K562 (cell line): Measurements from ENCODE around the gene AARS1. TPM values are rescaled to one million over a fixed set of nuclear protein-coding genes. Genes with fewer than 3 reads are reported as not detected.
A peak's percentile ranks its signal among the peaks of the same experiment; 100 is the strongest.
"Not testable (repeated sequence)": the region's sequence is repeated elsewhere in the genome, so short reads cannot be mapped to it uniquely, and the experiment has no call there.

Source experiments
- ATAC-seq: fragments of 200-7000 bp; cut with Tn5 transposase; 3 replicates; pipeline ENCODE4 v1.9.1; 2020; ENCODE audit warnings: moderate library complexity
- BruUV-seq: library from RNA; stranded (reverse); fragments of 400-500 nt; replicated peaks from 2 replicates; lab custom pipeline; 2021; lab: Mats Ljungman, UMichigan
- CTCF ChIA-PET: fragments of 300-600 bp; formaldehyde crosslinking; extraction: SDS; loops from one replicate; lab custom pipeline; 2021; ENCODE audit warnings: low intra/inter-chr PET ratio; lab: Yijun Ruan, JAX
- POLR2A ChIA-PET: fragments of 300-600, 350-650 bp; sonication (Branson Sonifier 250); formaldehyde crosslinking; extraction: SDS; loops from one replicate; lab custom pipeline; 2021; ENCODE audit warnings: antibody characterized with exemption, inconsistent platforms; lab: Yijun Ruan, JAX
- DNase-seq, 4 experiments: peaks; one replicate each; pipeline versions ENCODE4 v3.0.0 to v3.0.0-alpha.2; 2011 to 2018; ENCODE audit warnings: low spot score in 3 of 4, mixed read lengths in 3 of 4; ENCODE audit errors: extremely low read depth in 1 of 4
- FAIRE-seq: peaks from 2 replicates; lab custom pipeline; 2011; peaks lifted over from hg19 to GRCh38; lab: Jason Lieb, UNC
- H2AFZ ChIP-seq: 2 replicates; pipeline ENCODE4 v1.6.0; 2011; ENCODE audit warnings: low read depth, low read length, control low read depth, inconsistent platforms
- H3K27ac ChIP-seq: fragments of 200-600 bp; 3 replicates; pipeline ENCODE4 v1.8.0; 2011; ENCODE audit warnings: low read depth, mild to moderate bottlenecking, control low read depth, inconsistent platforms, low read length, moderate library complexity, mixed read lengths; ENCODE audit errors: extremely low read depth
- H3K27me3 ChIP-seq, 2 experiments: fragments of 300-600 bp in 1 of 2; 2 replicates in 1 of 2; 3 replicates in 1 of 2; pipeline versions ENCODE4 v1.6.0 to v1.8.0; 2011; ENCODE audit warnings: inconsistent platforms in 2 of 2, low read length in 2 of 2, mild to moderate bottlenecking in 1 of 2, mixed read lengths in 1 of 2, moderate library complexity in 1 of 2; ENCODE audit not compliant: control insufficient read depth in 2 of 2, insufficient read depth in 2 of 2
- H3K36me3 ChIP-seq: fragments of 300-600 bp; 3 replicates; pipeline ENCODE4 v1.8.0; 2011; ENCODE audit warnings: mild to moderate bottlenecking, low read length, inconsistent platforms; ENCODE audit not compliant: control insufficient read depth, insufficient read depth
- H3K4me1 ChIP-seq, 2 experiments: fragments of 200-600 bp in 1 of 2; replicated peaks in 1 of 2; 2 replicates in 1 of 2; 3 replicates in 1 of 2; pipeline versions ENCODE4 v1.5.1 to v1.8.0; 2011; ENCODE audit warnings: inconsistent platforms in 2 of 2, low read length in 2 of 2, mild to moderate bottlenecking in 1 of 2, mixed read lengths in 1 of 2, moderate library complexity in 1 of 2; ENCODE audit not compliant: control insufficient read depth in 2 of 2, insufficient read depth in 2 of 2
- H3K4me2 ChIP-seq: 2 replicates; pipeline ENCODE4 v1.6.1; 2011; ENCODE audit warnings: low read length, control low read depth, inconsistent platforms, mixed read lengths; ENCODE audit not compliant: insufficient read depth
- H3K4me3 ChIP-seq: fragments of 200-600 bp; sonication (generic), shearing (Covaris generic); 2 replicates; pipeline ENCODE4 v1.5.1; 2016; ENCODE audit warnings: control low read depth, inconsistent platforms
- H3K79me2 ChIP-seq: fragments of 200-600 bp; 3 replicates; pipeline ENCODE4 v1.8.0; 2011; ENCODE audit warnings: low read length, inconsistent platforms; ENCODE audit not compliant: control insufficient read depth, insufficient read depth
- H3K9ac ChIP-seq, 2 experiments: 2 replicates each; pipeline versions ENCODE4 v1.6.0 to v1.6.1; 2011; ENCODE audit warnings: low read depth in 2 of 2, low read length in 2 of 2, control low read depth in 1 of 2, inconsistent platforms in 1 of 2, mild to moderate bottlenecking in 1 of 2, mixed read lengths in 1 of 2; ENCODE audit not compliant: insufficient read depth in 1 of 2
- H3K9me1 ChIP-seq: one replicate; pipeline ENCODE4 v1.6.0; 2011; ENCODE audit warnings: inconsistent platforms, mild to moderate bottlenecking, low read length, moderate library complexity; ENCODE audit not compliant: control insufficient read depth, insufficient read depth
- H3K9me3 ChIP-seq: replicated peaks from 2 replicates; pipeline ENCODE4 v1.5.1; 2011; ENCODE audit warnings: low read depth, low read length, inconsistent platforms; ENCODE audit not compliant: control insufficient read depth, insufficient read depth
- H4K20me1 ChIP-seq: replicated peaks from 2 replicates; pipeline ENCODE4 v1.6.1; 2011; ENCODE audit warnings: low read length, inconsistent platforms, mixed read lengths; ENCODE audit not compliant: control insufficient read depth, insufficient read depth
- NFIC ChIP-seq: fragments of 450-650 bp; IDR thresholded peaks from 2 replicates; pipeline ENCODE4 v1.6.1; 2017; ENCODE audit warnings: mild to moderate bottlenecking, inconsistent platforms
- WGBS: fragments of 100-300 bp; shearing (Covaris generic); methylation state at CpG from one replicate; pipeline ENCODE4 v1.1.6; 2016; ENCODE audit warnings: low coverage, mixed read lengths; ENCODE audit not compliant: insufficient coverage; ENCODE audit errors: missing lambda C conversion rate; 5-methylcytosine and 5-hydroxymethylcytosine counted together
- in situ Hi-C: fragments of 300-500 bp; cut with MboI; formaldehyde crosslinking; loops from 4 replicates; pipeline ENCODE4 v1.15.0; 2018; ENCODE audit warnings: inconsistent platforms, mixed read lengths
- intact Hi-C: fragments of 100-400 bp; cut with micrococcal nuclease; formaldehyde crosslinking; loops from 2 replicates; pipeline ENCODE4 v1.14.2; 2022
- polyA plus RNA-seq, 8 experiments: library from polyadenylated mRNA; depleted of rRNA in 4 of 8; stranded (reverse) in 5 of 8; unstranded in 3 of 8; fragments of >200 nt; fragmentation: Nextera tagmentation in 2 of 8; fragmentation: Illumina TruSeq in 1 of 8; extraction: Ambion mirVana in 2 of 8; extraction: Trizol in 1 of 8; gene quantifications; 2 replicates each; pipeline versions ENCODE4 v1.2.1 to v1.2.3, GENCODE V29; 2011 to 2014; ENCODE audit warnings: inconsistent platforms in 1 of 8, missing spikeins in 1 of 8
- total RNA-seq, 7 experiments: library from RNA; depleted of rRNA in 6 of 7; stranded (reverse); fragments of >200 nt in 6 of 7; fragmentation: Illumina TruSeq in 2 of 7; extraction: Trizol in 2 of 7; gene quantifications; 2 replicates each; pipeline versions ENCODE4 v1.2.1 to v1.2.3, GENCODE V29; 2011 to 2021; ENCODE audit warnings: low replicate concordance in 1 of 7

AARS1 gene
- total and polyA plus RNA-seq, 9 of the 15 experiments (the other 6 are each of a cell fraction or from before 2014, with no cell fraction given), result 50.1 to 235 (median 174) TPM

DNA sequence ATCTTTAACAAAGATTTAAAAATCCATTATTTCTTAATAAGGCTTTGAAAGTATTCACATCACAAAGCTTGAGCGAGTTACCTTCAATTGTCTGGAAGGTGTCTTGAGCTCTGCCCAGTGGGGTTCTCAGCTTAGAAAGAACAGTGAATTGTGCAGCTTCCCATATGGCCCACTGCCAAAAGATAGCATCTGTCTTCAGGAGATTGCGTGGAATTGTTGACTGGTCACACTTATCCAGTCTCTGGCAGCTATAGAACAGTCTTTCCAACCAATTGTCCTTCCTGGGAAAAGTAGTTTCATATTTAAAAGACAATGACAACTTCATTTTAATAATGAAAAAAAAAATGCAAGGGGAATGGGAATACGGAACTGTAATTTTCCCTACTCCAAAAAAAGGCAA lies 57.5 kb downstream of the AARS1 start:
- H3K27ac ChIP-seq, BruUV-seq, ATAC-seq, FAIRE-seq, H3K4me3 ChIP-seq, H4K20me1 ChIP-seq, CTCF ChIA-PET, H2AFZ ChIP-seq, H3K9ac ChIP-seq, POLR2A ChIA-PET, H3K4me1 ChIP-seq, intact Hi-C loops, H3K79me2 ChIP-seq, H3K9me1 ChIP-seq, H3K4me2 ChIP-seq, H3K27me3 ChIP-seq, in situ Hi-C loops, H3K9me3 ChIP-seq: not testable (repeated sequence)
- TF ChIP-seq NFIC, result peak; percentile 74
- peaks cover 11% of the 10 kb centered on the region; the same call in 1 of the 3 replicates for H3K36me3 ChIP-seq
- DNase-seq, result peak in 1 of 4 experiments; percentile 12
- 43% methylated on average over 2 of the region's 3 CpGs for WGBS

- intact Hi-C loops, H3K9ac ChIP-seq, H3K9me3 ChIP-seq, H3K36me3 ChIP-seq, H3K4me1 ChIP-seq, H3K79me2 ChIP-seq, H3K4me3 ChIP-seq, H3K27ac ChIP-seq, CTCF ChIA-PET, in situ Hi-C loops, POLR2A ChIA-PET, ATAC-seq, H2AFZ ChIP-seq, H3K27me3 ChIP-seq, FAIRE-seq, H4K20me1 ChIP-seq, H3K4me2 ChIP-seq, H3K9me1 ChIP-seq, DNase-seq: not testable (repeated sequence)
- BruUV-seq, result TSS peak; percentile 31
Measured at GRCh38 chr16:70226024-70226423, 63.3 kb downstream of the AARS1 start.

DNA sequence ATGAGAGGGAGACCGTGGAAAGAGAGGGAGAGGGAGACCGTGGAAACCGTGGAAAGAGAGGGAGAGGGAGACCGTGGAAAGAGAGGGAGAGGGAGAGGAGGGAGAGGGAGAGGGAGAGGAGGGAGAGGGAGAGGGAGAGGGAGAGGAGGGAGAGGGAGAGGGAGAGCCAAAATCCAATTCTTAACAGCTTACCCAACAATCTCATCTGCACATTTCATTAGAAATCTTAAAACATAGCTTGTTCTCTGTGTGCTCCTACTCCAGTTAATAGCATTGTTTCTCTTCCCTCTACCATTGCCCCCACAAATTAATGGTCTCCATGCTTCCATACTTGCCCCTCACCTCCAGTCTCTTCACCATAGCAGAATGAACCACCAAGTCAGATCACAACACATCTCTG lies 63.9 kb downstream of the AARS1 start:
- POLR2A ChIA-PET, DNase-seq, CTCF ChIA-PET, ATAC-seq, H3K27me3 ChIP-seq, H3K27ac ChIP-seq, H2AFZ ChIP-seq, H4K20me1 ChIP-seq, H3K4me2 ChIP-seq, in situ Hi-C loops, H3K4me1 ChIP-seq, H3K9ac ChIP-seq, H3K9me3 ChIP-seq, H3K79me2 ChIP-seq, H3K9me1 ChIP-seq, FAIRE-seq, BruUV-seq, H3K4me3 ChIP-seq, H3K36me3 ChIP-seq, intact Hi-C loops: not testable (repeated sequence)
- WGBS, result 100% methylated on average over 2 of the region's 4 CpGs

DNA sequence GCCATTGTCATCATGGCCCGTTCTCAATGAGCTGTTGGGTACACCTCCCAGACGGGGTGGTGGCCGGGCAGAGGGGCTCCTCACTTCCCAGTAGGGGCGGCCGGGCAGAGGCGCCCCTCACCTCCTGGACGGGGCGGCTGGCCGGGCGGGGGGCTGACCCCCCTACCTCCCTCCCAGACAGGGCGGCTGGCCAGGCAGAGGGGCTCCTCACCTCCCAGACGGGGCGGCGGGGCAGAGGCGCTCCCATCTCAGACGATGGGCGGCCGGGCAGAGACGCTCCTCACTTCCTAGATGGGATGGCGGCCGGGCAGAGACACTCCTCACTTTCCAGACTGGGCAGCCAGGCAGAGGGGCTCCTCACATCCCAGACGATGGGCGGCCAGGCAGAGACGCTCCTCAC lies 64.7 kb downstream of the AARS1 start:
- not testable (repeated sequence) for FAIRE-seq, ATAC-seq

More for the DNA sequence above, 64.7 kb downstream of the AARS1 start:
- H3K9ac ChIP-seq, H3K36me3 ChIP-seq, H2AFZ ChIP-seq, H3K9me1 ChIP-seq, H3K4me1 ChIP-seq, H3K27ac ChIP-seq, CTCF ChIA-PET, H3K27me3 ChIP-seq, BruUV-seq, H3K79me2 ChIP-seq, intact Hi-C loops, POLR2A ChIA-PET, H3K9me3 ChIP-seq, H3K4me3 ChIP-seq, H3K4me2 ChIP-seq, DNase-seq, in situ Hi-C loops, H4K20me1 ChIP-seq: not testable (repeated sequence)
- WGBS, result no CpG with 5 or more reads among the region's 24 CpGs
